Stimulated activated CD8-positive, alpha-beta memory T cell treated with anti-CD3 and anti-CD28 coated beads, Interleukin-4, amount 100 ng/mL, for 24 hours (primary cell): ENCODE data around the gene AP1M1.
A peak's percentile ranks its signal among the peaks of the same experiment; 100 is the strongest.

Experiments used
- DNase-seq: peaks from one replicate; pipeline ENCODE4 v3.0.0-alpha.2; 2020; ENCODE audit warnings: low read depth

Gene AP1M1

GRCh38 chr19:16233081-16233776 lies 35.5 kb downstream of the AP1M1 start:
- DNase-seq: no peak

GRCh38 chr19:16233836-16234551 lies 36.3 kb downstream of the AP1M1 start:
- no peak for DNase-seq

- no peak for DNase-seq
Observed at GRCh38 chr19:16234552-16235445, 37.1 kb downstream of the AP1M1 start.

DNA sequence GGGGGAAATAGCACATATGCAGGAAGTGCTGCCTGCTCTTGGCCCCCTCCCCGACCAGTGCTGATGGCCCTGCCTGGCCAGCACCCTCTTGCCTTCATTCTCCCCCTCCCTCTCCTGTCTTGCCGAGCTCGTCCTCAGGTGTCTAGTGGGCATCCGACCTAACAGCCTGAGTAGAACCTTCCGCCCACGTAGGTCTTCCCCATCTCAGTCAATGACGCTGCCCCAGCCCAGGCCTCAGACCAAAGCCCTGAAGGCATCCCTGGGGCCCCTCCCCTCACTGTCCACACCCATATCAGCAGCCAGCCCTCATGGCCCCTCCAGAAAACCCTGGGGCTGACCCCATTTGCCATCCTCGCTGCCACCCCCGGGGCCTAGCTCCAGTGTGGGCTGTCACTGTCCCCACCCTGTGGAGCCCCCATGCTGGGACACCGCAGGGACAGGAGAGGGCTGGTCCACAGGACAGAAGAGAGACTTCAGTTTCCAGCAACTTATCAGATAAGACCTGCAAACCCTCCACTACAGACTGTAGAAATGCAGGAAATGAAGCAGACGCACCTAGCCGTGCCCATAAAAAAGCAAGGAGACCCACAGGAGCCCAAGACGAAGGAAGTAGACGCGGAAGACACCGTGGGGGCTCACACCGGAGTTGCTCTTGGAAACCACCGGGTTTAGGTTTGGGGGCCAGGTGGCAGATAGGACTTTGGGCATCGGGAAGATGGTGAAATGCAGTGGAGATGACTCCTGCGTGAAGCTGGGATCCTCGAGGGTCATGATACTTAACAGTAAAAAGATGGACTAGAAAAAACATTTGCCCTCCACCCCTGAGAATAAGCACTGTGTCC lies 38.3 kb downstream of the AP1M1 start:
- no peak for DNase-seq

DNA sequence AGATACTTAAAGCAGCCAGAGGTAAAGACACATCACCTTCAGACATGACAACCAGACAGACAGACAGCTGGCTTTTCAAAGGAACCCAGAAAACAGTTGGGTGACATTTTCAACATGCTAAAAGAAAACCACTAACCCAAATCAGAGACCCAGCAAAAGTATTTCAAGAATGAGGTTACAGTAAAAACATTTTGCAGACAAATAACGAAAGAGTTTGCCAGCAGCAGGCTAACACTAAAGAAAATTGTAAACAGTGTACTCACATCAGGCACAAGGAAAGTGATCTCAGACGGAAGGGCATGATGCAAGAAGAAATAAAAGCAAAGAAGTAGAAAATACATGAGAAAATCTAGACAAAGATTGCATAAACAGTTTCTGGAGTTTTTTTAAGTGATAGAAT lies 46.4 kb downstream of the AP1M1 start:
- no peak for DNase-seq

DNA sequence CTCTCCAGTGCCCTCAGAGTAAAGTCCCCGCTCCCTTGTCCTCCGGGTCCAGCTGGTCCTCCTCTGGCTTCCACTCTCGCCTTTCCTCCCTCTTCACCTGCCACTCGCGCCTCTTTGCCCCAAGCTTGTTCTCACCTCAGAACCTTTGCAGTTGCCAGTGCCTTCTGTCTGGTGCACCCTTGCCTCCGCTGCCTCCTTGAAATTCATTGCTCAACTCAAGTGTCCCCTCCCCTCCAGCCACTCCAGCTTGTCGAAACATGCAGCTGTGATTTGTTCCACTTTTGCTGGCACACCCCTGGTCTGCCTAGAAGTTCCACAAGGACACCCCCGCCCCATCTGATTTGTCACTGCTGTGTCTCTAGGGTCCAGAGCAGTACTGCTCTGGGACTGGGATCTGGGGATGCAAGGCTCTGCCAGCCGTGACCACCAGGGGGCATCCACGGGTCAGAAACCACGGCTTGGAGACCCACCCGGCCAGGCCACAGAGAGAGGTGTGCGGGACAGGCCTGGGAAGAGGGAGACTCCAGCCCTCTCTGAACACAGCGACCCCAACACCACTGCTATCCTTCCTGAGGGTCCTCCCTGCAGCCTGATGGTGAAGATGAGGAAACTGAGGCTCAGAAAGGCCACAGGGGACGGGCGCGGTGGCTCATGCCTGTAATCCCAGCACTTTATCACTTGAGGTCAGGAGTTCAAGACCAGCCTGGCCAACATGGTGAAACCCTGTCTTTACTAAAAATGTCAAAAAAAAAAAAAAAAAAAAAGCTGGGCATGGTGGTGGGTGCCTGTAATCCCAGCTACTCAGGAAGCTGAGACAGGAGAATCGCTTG lies 49.9 kb downstream of the AP1M1 start:
- peak; percentile 75 for DNase-seq

- no peak for DNase-seq
Observed at GRCh38 chr19:16248380-16249023, 50.8 kb downstream of the AP1M1 start.

DNA sequence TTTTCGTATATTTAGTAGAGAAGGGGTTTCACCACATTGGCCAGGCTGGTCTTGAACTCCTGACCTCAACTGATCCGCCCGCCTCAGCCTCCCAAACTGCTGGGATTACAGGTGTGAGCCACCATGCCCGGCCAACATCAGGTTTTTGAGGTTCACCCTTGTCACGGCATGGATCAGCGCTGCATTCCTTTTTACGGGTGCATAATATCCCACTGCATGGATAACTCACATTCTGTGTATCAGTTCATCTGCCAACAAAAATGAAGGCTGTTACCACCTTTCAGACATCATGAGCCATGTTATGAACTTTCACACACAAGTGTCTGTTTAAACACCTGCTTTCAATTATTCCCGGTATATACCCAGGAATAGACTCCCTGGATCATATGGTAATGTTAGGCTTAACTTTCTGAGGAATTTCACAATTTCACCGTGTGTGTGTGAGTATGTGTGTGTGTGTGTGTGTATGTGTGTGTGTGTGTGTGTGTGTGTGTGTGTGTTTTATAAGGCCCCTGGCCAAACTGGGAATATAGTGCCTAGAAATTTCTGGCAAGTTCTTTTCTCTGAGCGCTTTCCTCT lies 52.2 kb downstream of the AP1M1 start:
- DNase-seq: no peak

DNA sequence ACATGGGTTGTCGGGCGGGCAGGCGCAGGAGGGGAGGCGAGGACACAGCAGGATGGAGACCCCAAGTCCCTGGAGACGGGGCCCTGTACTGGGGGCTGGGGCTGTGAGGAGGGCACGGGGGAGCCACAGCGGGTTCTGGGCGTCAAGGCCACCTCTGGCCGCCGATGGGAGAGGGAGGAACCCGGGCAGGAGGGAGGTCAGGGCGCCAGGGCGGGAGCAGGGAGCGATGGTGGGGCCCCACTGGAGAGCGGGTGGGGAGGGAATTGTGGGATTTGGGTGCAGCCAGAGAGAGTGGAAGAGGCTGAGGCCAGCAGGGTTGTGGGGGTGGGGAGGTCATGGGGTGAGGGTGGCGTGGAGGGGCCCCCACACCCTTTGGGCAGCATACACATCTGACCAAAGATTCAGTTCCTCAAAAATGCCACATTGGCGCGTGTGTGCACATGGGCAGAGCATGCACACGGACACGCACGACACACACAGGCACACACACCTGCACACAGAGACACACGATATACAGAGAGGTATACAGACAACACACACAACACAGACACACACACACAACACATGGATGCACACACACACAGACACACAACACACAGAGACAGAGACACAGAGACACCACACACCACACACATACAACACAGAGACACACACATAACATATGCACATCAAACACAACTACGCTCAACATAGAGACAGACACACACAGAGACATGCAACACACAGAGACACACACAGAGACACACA lies 54.9 kb downstream of the AP1M1 start:
- no peak for DNase-seq

- no peak for DNase-seq
Observed at GRCh38 chr19:16254851-16255408, 57.2 kb downstream of the AP1M1 start.

- DNase-seq: no peak
Observed at GRCh38 chr19:16257509-16258002, 59.8 kb downstream of the AP1M1 start.

DNA sequence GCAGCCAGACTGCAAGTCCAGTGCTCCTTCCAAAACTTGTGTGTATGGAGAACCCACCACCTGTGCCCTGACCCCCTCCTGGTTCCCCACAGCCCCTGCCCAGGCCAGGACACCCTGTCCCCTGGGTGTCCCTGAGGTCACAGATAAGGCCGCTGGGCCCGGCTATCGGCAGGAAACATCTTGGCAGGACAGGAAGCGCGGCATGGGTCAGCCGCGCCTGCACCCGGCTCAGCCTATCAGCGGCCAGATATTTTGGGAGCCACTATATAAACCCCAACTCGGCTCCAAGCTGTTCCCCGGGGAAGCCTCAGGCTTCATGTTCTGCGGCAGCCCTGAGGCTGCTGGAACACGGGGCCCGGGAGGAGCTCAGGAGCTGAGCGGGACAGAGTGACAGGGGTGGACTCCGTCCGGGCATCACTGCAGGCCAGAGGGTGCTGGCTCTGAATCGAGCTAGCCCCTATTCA lies 60.8 kb downstream of the AP1M1 start:
- no peak for DNase-seq

GRCh38 chr19:16259385-16260159 lies 61.9 kb downstream of the AP1M1 start:
- no peak for DNase-seq

DNA sequence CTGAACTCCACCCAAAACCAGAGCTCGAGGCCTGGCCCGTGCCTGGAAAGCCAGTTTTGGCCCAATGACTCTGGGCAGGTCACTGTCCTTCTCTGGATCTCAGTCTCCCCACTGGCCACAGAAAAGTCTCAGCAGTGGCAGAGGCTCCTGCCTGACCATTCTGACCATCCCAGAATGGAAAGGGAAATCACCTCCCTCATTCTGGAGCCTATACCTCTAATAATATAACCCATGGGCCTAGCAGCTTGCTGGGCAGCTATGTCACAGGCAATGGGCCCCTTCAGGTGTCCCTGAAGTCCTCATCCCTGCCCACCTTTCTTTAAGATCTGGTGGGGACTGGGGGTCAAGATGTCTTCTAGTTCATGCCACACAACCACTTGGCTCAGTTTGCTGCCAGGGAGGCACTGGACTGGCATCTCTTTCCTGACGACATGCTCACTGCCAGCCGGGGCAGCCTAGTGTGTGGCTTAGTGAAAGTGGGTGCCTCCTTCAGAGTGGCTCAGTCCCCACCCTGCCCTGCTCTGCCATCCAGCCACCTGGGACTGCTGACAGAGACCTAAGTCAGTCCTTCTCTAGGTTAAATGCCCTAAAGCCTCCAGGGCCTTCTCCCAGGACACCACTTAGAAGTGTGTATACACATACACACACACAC lies 62.6 kb downstream of the AP1M1 start:
- DNase-seq: no peak

GRCh38 chr19:16260812-16261161 lies 63.1 kb downstream of the AP1M1 start:
- DNase-seq: no peak

DNA sequence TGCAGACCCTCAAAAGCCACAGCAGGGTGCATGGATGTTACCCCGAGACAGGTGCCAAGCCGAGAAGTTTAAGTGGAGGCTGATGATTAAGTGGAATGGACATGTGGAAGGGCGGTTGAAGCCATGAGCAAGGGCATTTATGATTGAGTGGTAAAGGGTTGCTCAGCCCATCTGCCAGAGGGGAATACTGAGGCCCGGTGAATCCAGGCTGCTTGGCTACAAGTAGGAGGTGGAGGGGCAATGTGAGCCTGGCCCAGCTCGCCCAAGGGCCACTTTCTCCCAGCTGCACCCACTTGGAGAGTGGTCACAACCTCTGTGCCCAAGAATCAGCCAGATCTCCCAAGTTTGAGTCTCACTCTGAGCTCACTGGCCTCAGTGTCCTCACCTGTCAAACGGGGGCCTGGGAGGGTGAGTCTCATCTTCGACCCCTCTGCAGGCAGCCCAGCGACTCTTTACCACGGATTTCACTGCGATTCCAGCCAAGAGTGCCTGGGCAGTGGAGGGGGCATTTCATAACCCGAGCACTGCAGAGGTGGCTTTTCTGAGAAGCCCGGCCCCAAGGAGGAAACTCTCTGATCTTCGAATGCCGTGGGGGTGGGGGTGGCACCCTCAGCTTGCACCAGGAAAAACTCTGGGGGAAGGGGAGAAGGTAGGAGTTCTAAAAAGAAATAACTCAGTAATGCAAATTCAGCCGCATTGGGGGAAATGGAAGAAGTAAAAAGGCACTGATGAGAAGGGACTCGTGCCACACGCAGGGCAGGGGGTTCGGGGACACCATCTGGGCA lies 64.1 kb downstream of the AP1M1 start:
- no peak for DNase-seq

GRCh38 chr19:16262618-16263017 lies 64.9 kb downstream of the AP1M1 start:
- no peak for DNase-seq
